Type B pancreatic cell (in vitro differentiated cells): ENCODE results near the gene UBQLN4. TPM values are rescaled to one million over a fixed set of nuclear protein-coding genes. Genes with fewer than 3 reads are reported as not detected.
"Not testable (repeated sequence)": the region's sequence is repeated elsewhere in the genome, so short reads cannot be mapped to it uniquely, and the experiment has no call there.

Experiments
- DNase-seq: peaks from one replicate; pipeline ENCODE4 v3.0.0; 2021; ENCODE audit warnings: mixed read lengths; ENCODE audit not compliant: unreplicated experiment; ENCODE audit errors: extremely low spot score
- H3K27ac Mint-ChIP-seq: 2 replicates; pipeline ENCODE4 v1.8.0; 2021; ENCODE audit warnings: mild to moderate bottlenecking, mixed read lengths
- H3K27me3 Mint-ChIP-seq: 2 replicates; pipeline ENCODE4 v1.8.0; 2021; ENCODE audit warnings: mixed read lengths
- H3K36me3 Mint-ChIP-seq: 2 replicates; pipeline ENCODE4 v1.8.0; 2021; ENCODE audit warnings: mixed read lengths
- H3K4me1 Mint-ChIP-seq: one replicate; pipeline ENCODE4 v1.8.0; 2021; ENCODE audit warnings: mixed read lengths; ENCODE audit not compliant: unreplicated experiment
- H3K4me3 Mint-ChIP-seq: 2 replicates; pipeline ENCODE4 v1.8.0; 2021; ENCODE audit warnings: mild to moderate bottlenecking, mixed read lengths
- H3K9me3 Mint-ChIP-seq: 2 replicates; pipeline ENCODE4 v1.8.0; 2021; ENCODE audit warnings: mixed read lengths
- CTCF ChIP-seq: fragments of 200-600 bp; sonication (generic); conservative IDR thresholded peaks from 2 replicates; pipeline ENCODE4 v1.5.0; 2021; ENCODE audit warnings: antibody characterized with exemption, mild to moderate bottlenecking
- total RNA-seq: library from RNA; stranded (reverse); gene quantifications from 2 replicates; pipeline ENCODE4 v1.2.1, GENCODE V29; 2021; ENCODE audit warnings: low replicate concordance

UBQLN4 gene
- total RNA-seq, 1 donor from 2014 or later = 54.5 TPM

GRCh38 chr1:156050376-156050775, 3.2 kb downstream of the UBQLN4 start:
- Mint-ChIP-seq H3K27me3 (no peaks in the 10 kb centered on the region), H3K4me3 (peak overlapping the region; percentile 39), H3K4me1 (peaks cover 16% of the 10 kb centered on the region)

DNA sequence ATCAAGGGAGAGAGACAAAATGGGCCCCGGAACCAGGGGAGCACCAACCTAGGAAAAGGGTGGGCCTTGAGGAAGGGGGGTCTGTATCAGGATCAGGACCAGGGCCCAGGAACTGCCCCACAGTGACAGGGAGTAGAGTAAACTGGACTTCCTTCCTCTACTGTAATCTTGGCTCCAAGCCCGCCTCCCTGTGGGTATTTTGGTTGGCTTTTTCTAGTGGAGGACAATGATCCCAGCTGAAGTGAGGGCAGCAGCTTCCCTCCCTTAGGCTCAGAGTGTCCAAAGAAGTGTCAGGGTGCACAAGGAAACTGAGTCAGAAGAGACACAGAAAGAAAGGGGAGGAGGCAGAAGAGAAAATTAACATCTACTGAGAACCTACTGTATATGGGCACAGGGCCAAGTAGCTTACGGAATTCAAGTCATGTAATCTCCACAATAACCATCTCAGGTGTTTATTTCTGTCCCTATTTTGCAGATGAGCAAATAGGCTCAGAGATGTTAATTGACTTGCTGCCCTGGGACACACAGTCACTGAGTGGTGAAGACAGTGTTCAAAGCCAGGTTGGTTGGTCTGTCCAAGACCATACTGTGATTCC, 4.8 kb downstream of the UBQLN4 start:
- Mint-ChIP-seq H3K9me3 (no peaks in the 10 kb centered on the region), H3K4me1 (peaks cover 14% of the 10 kb centered on the region), H3K4me3 (no peak overlapping the region), H3K36me3 (peaks cover 14% of the 10 kb centered on the region), H3K27ac (no peak overlapping the region), H3K27me3 (no peaks in the 10 kb centered on the region)
- no peak for DNase-seq
- no peak for TF ChIP-seq CTCF

More at GRCh38 chr1:156050376-156050775, 3.2 kb downstream of the UBQLN4 start:
- H3K36me3 Mint-ChIP-seq = peaks cover 12% of the 10 kb centered on the region
- no peak overlapping the region for H3K27ac Mint-ChIP-seq
- TF ChIP-seq CTCF = no peak
- no peak for DNase-seq
- H3K9me3 Mint-ChIP-seq = no peaks in the 10 kb centered on the region

DNA sequence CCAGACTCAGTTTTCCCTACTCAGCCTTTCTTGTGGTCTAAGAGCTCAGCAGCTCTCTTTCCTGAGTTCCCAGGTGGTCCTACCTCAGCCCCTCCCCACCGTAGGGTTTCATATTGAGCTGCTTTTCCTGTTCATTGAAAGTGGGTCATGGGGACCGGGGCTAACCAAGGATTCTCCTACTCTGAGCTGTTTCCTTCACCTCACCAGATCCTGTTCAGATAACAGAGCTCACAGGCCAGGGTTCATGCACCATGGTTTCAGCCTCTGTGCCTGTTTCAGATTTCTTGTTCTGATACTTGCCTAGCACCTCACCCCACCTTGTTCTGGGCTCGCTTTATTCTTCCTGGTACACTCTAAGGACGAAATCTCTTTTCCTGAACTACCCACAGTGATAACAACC, 8.5 kb downstream of the UBQLN4 start:
- H3K9me3 Mint-ChIP-seq = no peaks in the 10 kb centered on the region
- no peak for DNase-seq
- H3K27ac Mint-ChIP-seq = no peak overlapping the region
- no peaks in the 10 kb centered on the region for H3K27me3 Mint-ChIP-seq
- H3K36me3 Mint-ChIP-seq = peaks cover 17% of the 10 kb centered on the region
- H3K4me3 Mint-ChIP-seq = no peak overlapping the region
- TF ChIP-seq CTCF = no peak
- H3K4me1 Mint-ChIP-seq = no peaks in the 10 kb centered on the region

GRCh38 chr1:156042828-156043227, 10.8 kb downstream of the UBQLN4 start:
- peaks cover 9% of the 10 kb centered on the region for H3K36me3 Mint-ChIP-seq
- no peaks in the 10 kb centered on the region for H3K9me3 Mint-ChIP-seq
- DNase-seq = no peak
- H3K4me1 Mint-ChIP-seq = no peaks in the 10 kb centered on the region
- H3K27me3 Mint-ChIP-seq = no peaks in the 10 kb centered on the region
- TF ChIP-seq CTCF = no peak
- H3K27ac Mint-ChIP-seq = no peak overlapping the region
- H3K4me3 Mint-ChIP-seq = no peak overlapping the region

- not testable (repeated sequence) for H3K36me3 Mint-ChIP-seq, H3K4me1 Mint-ChIP-seq, DNase-seq, H3K4me3 Mint-ChIP-seq, H3K27me3 Mint-ChIP-seq, H3K27ac Mint-ChIP-seq, H3K9me3 Mint-ChIP-seq
These were observed 18.6 kb downstream of the UBQLN4 start for GRCh38 chr1:156034991-156035390.

GRCh38 chr1:156033011-156033410, 20.6 kb downstream of the UBQLN4 start:
- H3K9me3 Mint-ChIP-seq = no peaks in the 10 kb centered on the region
- no peaks in the 10 kb centered on the region for H3K4me1 Mint-ChIP-seq
- DNase-seq = no peak

More at GRCh38 chr1:156033011-156033410, 20.6 kb downstream of the UBQLN4 start:
- no peaks in the 10 kb centered on the region for H3K36me3 Mint-ChIP-seq
- H3K27me3 Mint-ChIP-seq = no peaks in the 10 kb centered on the region
- H3K4me3 Mint-ChIP-seq = no peak overlapping the region
- no peak for TF ChIP-seq CTCF
- H3K27ac Mint-ChIP-seq = no peak overlapping the region
